GM12872 (cell line): ENCODE results near the gene CFHR5.
"Not testable (repeated sequence)": the region's sequence is repeated elsewhere in the genome, so short reads cannot be mapped to it uniquely, and the experiment has no call there.

Experiments used
- TF ChIP-seq, protein P1 (sequence below): IDR thresholded peaks from 3 replicates; pipeline ENCODE4 v1.5.1; 2011; ENCODE audit warnings: low read depth, mild to moderate bottlenecking, low read length, moderate library complexity; ENCODE audit not compliant: insufficient read depth

CFHR5 gene

DNA sequence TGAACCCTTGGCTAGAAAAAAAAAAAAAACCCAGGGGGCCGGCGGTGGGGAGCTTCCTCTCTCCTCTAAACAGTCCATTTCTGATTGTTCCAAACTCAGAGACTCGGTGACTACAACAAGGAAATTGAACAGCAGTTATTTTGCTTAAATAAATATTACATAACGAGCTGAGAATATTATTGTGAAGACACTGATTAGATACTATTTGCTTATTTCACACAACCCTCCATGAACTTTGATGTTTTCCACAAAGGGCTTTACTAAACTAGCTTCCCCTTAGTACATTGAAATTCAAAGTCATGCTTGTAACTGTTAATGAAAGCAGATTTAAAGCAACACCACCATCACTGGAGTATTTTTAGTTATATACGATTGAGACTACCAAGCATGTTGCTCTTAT is at the start of gene CFHR5:
Gene CFHR5, plus strand, starts transcription at position 279 of the 400 bp plus-strand sequence. Its CDS starts 109 bp downstream, at position 388.
- TF ChIP-seq, protein P1, sequence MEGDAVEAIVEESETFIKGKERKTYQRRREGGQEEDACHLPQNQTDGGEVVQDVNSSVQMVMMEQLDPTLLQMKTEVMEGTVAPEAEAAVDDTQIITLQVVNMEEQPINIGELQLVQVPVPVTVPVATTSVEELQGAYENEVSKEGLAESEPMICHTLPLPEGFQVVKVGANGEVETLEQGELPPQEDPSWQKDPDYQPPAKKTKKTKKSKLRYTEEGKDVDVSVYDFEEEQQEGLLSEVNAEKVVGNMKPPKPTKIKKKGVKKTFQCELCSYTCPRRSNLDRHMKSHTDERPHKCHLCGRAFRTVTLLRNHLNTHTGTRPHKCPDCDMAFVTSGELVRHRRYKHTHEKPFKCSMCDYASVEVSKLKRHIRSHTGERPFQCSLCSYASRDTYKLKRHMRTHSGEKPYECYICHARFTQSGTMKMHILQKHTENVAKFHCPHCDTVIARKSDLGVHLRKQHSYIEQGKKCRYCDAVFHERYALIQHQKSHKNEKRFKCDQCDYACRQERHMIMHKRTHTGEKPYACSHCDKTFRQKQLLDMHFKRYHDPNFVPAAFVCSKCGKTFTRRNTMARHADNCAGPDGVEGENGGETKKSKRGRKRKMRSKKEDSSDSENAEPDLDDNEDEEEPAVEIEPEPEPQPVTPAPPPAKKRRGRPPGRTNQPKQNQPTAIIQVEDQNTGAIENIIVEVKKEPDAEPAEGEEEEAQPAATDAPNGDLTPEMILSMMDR = no peak

DNA sequence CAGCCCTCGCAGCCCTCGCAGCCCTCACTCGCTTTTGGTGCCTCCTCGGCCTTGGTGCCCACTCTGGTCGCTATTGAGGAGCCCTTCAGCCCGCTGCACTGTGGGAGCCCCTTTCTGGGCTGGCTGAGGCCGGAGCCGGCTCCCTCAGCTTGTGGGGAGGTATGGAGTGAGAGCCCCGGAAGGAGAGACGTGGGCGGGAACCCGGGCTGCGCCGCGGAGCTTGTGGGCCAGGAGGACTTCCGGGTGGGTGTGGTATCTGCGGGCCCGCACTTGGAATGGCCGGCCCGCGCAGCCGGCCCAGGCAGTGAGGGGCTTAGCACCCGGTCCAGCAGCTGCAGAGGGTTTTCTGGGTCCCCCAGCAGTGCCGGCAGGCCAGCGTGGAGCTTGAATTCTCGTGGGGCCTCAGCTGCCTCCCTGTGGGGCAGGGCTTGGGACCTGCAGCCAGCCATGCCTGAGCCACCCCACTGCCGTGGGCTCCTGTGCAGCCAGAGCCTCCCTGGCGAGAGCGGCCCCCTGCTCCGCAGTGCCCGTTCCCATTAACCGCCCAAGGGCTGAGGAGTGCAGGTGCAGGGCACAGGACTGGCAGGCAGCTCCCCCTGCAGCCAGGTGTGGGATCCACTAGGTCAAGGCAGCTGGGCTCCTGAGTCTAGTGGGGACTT is 43.7 kb upstream of the CFHR5 start:
- TF ChIP-seq, protein P1 = no peak

DNA sequence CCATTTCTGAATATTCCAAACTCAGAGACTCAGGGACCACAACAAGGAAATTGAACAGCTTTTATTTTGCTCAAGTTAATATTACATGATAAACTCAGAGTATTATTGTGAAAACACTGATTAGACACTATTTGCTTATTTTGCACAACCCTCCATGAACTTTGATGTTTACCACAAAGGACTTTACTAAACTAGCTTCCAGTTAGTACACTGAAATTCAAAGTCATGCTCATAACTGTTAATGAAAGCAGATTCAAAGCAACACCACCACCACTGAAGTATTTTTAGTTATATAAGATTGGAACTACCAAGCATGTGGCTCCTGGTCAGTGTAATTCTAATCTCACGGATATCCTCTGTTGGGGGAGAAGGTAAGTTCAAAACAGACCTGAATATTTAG is 33.8 kb upstream of the CFHR5 start, which contains the start of gene CFHR2:
Gene CFHR2, plus strand, starts transcription at position 171 of the 400 bp plus-strand sequence. Its CDS starts 143 bp downstream, at position 314.
- TF ChIP-seq, protein P1 = not testable (repeated sequence)

DNA sequence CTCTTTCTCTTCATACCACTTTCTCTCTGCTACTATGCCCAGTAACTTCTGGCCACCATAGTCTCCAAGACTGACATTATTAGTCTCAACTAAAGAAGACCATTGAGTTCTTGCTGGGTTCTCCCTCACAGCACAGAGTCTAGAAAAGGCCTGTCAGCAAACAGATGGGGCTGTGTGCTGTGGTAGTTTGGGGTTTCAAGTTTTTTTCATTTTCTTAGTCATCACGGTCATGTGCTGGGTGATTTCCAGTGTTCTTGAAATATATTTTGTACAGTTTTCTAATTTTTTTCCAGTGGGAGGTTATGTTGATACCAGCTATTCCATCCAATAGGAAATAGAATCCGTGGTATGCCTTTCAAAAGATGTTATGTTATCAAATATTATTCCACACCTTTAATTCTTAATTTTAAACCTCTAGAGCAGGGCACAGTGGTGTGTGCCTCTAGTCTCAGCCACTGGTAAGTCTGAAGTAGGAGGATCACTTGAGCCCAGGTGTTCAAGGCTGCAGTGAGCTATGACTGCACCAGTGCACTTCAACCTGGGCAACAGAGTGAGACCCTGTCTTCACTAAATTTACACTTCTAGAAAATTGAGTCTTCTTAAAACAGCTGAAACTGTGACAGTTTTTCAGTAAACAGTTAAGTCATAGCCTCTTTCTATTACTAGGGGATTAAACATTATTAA is 25.5 kb upstream of the CFHR5 start:
- TF ChIP-seq, protein P1 = no peak

DNA sequence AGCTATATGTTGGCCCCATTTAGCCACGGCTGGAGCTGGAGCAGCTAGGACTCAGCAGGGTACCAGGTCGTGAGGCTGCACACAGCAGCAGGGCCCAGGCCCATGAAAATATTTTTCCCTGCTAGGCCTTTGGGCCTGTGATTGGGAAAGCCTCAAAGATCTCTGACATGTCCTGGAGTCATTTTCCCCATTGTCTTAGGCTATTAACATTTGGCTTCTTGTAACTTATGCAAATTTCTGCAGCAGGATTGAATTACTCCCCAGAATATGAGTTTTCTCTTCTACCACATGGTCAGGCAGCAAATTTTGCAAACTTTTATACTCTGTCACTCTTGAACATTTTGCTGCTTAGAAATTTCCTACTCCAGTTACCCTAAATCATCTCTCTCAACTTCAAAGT is 22.6 kb upstream of the CFHR5 start:
- TF ChIP-seq, protein P1 = no peak

DNA sequence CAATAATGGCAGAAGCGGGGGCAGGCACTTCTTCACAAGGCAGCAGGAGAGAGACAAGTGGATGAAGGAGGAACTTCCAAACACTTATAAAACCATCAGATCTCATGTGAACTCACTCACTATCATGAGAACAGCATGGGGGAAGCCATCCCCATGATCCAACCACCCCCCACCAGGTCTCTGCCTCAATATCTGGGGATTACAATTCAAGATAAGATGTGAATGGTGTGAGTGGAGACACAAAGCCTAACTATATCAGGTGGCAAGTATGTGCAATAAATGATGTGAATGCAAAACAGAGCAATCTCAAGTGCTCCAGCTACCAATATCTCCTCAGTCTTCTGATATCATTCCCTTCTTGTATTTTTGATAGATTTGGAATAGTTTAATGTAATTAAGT is 21.4 kb upstream of the CFHR5 start:
- TF ChIP-seq, protein P1 = no peak

DNA sequence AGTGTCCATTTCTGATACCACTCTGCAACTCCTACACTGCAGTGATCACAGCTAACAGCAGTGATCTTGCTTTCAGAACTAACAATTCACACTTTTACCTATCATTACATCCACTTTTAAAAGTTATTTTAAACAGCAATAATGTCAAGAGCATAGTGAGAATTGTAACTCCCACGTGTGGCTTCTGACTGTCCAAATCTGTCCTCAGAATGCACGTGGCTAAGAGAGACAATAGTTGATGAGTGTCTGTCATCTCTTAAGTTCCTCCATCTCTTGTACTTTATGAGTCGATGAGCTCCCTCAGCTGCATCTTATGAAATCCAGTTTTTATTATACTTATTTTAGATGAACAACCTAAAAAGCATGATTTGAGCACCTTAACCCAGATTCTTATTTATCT is 16.5 kb upstream of the CFHR5 start:
- TF ChIP-seq, protein P1 = no peak
